CD4-positive, alpha-beta T cell (primary cell): Measurements from ENCODE around the gene PICALM. TPM values are rescaled to one million over a fixed set of nuclear protein-coding genes. Genes with fewer than 3 reads are reported as not detected.

Source experiments
- ATAC-seq: fragments of 200-7000 bp; cut with Tn5 transposase; one replicate; pipeline ENCODE4 v1.10.0; 2022; ENCODE audit warnings: mild to moderate bottlenecking; ENCODE audit not compliant: poor library complexity
- CTCF ChIA-PET: fragments of 350-600 bp; sonication (Branson Sonifier 250); formaldehyde crosslinking; loops from one replicate; lab custom pipeline; 2021; ENCODE audit warnings: antibody characterized with exemption, inconsistent platforms; lab: Charles Lee
- POLR2A ChIA-PET: fragments of 350-600 bp; sonication (Branson Sonifier 250); formaldehyde crosslinking; loops from one replicate; lab custom pipeline; 2021; ENCODE audit warnings: antibody characterized with exemption, inconsistent platforms; lab: Charles Lee
- DNase-seq, 14 experiments: peaks; one replicate each; pipeline ENCODE4 v3.0.0-alpha.2; 2013 to 2020; ENCODE audit warnings: mixed read lengths in 2 of 14
- H3K27ac ChIP-seq, 2 donors: one replicate each; pipeline versions ENCODE4 v1.5.1 to v1.7.0; 2013; ENCODE audit warnings: low read length in 2 of 2, low read depth in 1 of 2, mild to moderate bottlenecking in 1 of 2
- H3K27me3 ChIP-seq, 2 experiments: 1 replicate in 1 of 2; 2 replicates in 1 of 2; pipeline versions ENCODE4 v1.6.1 to v1.7.0; 2013; ENCODE audit warnings: low read length in 2 of 2, control low read depth in 1 of 2, mild to moderate bottlenecking in 1 of 2, moderate library complexity in 1 of 2; ENCODE audit not compliant: insufficient read depth in 2 of 2, control insufficient read depth in 1 of 2
- H3K36me3 ChIP-seq: one replicate; pipeline ENCODE4 v1.6.1; 2013; ENCODE audit warnings: low read length, control low read depth; ENCODE audit not compliant: insufficient read depth
- H3K4me1 ChIP-seq: one replicate; pipeline ENCODE4 v1.6.1; 2013; ENCODE audit warnings: low read length, control low read depth; ENCODE audit not compliant: insufficient read depth
- H3K4me3 ChIP-seq: one replicate; pipeline ENCODE4 v1.5.1; 2013; ENCODE audit warnings: mild to moderate bottlenecking, low read length, moderate library complexity
- H3K9me3 ChIP-seq, 2 experiments: 1 replicate in 1 of 2; 2 replicates in 1 of 2; pipeline versions ENCODE4 v1.6.1 to v1.7.0; 2013; ENCODE audit warnings: low read length in 2 of 2, mild to moderate bottlenecking in 2 of 2, control low read depth in 1 of 2, moderate library complexity in 1 of 2; ENCODE audit not compliant: control insufficient read depth in 1 of 2, insufficient read depth in 1 of 2
- H3K27ac Mint-ChIP-seq: one replicate; pipeline ENCODE4 v1.8.0; 2020; ENCODE audit warnings: mixed read lengths
- H3K27me3 Mint-ChIP-seq: one replicate; pipeline ENCODE4 v1.8.0; 2021; ENCODE audit warnings: mixed read lengths
- H3K36me3 Mint-ChIP-seq: one replicate; pipeline ENCODE4 v1.8.0; 2021; ENCODE audit warnings: low read depth, mixed read lengths
- H3K4me1 Mint-ChIP-seq: one replicate; pipeline ENCODE4 v1.8.0; 2021; ENCODE audit warnings: low read depth, mixed read lengths
- H3K4me3 Mint-ChIP-seq: one replicate; pipeline ENCODE4 v1.8.0; 2020; ENCODE audit warnings: mild to moderate bottlenecking, mixed read lengths
- H3K9me3 Mint-ChIP-seq: one replicate; pipeline ENCODE4 v1.8.0; 2020; ENCODE audit warnings: mixed read lengths
- intact Hi-C, 2 experiments: fragments of 100-400 bp; cut with DNase I in 1 of 2; cut with micrococcal nuclease in 1 of 2; formaldehyde crosslinking; loops; one replicate each; pipeline versions ENCODE4 v1.15.1 to v1.9.0; 2023 to 2025; cut with DNase I, micrococcal nuclease
- total RNA-seq, 174 experiments: library from RNA in 2 of 174; stranded (reverse) in 2 of 174; gene quantifications; one replicate each; pipeline ENCODE4 v1.2.3 and lab custom pipeline; 2021 to 2026
- TF ChIP-seq, protein P1 (sequence below): fragments of 200-600 bp; IDR thresholded peaks from one replicate; pipeline ENCODE4 v1.8.0; 2022; ENCODE audit warnings: antibody characterized with exemption, mild to moderate bottlenecking

The PICALM gene
- total RNA-seq, 2 experiments from 2014 or later, result 73.3 to 77.3 TPM

DNA sequence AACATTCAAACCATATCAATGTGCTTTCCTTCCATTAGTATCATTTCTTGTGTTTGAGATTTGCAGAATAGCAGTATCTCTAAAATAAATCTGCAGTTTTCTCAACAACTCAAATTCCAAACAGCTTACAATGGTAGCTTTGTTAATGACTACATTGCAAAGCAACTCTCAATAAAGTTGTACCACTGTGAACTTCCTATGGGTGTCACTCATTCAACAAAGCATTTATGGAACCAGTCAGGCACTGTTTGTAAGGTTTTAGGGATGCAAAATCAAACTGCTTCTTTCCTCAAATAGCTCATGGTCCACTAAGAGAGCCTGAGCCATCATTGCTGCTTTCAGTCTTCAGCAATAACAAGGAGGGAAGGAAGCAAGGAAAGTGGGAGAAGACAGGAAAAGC, 122.7 kb downstream of the PICALM start:
- intact Hi-C loops, result no loop called here
- CTCF ChIA-PET, result no interaction called here

DNA sequence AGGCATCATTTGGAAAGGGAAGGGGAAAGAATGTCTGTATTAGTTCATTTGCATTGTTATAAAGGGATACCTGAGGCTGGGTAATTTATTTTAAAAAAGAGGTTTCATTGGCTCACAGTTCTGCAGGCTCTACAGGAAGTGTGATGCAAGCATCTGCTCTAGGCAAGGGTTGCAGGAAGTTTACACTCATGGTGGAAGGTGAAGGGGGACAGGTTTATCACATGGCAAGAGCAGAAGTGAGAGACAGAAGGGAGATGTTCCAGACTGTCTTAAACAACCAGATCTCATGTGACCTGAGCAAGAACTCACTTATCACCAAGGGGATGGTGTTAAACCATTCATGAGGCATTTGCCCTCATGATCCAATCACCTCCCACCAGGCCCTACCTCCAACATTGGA, 123.1 kb downstream of the PICALM start:
- peaks cover 7% of the 10 kb centered on the region for H3K9me3 Mint-ChIP-seq

More for the DNA sequence above, 122.7 kb downstream of the PICALM start:
- H3K36me3 Mint-ChIP-seq, result no peaks in the 10 kb centered on the region
- DNase-seq (no peak), ATAC-seq (no peak)
- no peak overlapping the region for H3K27ac ChIP-seq
- H3K36me3 ChIP-seq, result no peaks in the 10 kb centered on the region
- TF ChIP-seq, protein P1, sequence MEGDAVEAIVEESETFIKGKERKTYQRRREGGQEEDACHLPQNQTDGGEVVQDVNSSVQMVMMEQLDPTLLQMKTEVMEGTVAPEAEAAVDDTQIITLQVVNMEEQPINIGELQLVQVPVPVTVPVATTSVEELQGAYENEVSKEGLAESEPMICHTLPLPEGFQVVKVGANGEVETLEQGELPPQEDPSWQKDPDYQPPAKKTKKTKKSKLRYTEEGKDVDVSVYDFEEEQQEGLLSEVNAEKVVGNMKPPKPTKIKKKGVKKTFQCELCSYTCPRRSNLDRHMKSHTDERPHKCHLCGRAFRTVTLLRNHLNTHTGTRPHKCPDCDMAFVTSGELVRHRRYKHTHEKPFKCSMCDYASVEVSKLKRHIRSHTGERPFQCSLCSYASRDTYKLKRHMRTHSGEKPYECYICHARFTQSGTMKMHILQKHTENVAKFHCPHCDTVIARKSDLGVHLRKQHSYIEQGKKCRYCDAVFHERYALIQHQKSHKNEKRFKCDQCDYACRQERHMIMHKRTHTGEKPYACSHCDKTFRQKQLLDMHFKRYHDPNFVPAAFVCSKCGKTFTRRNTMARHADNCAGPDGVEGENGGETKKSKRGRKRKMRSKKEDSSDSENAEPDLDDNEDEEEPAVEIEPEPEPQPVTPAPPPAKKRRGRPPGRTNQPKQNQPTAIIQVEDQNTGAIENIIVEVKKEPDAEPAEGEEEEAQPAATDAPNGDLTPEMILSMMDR, result no peak
- H3K27me3 Mint-ChIP-seq, result no peaks in the 10 kb centered on the region
- H3K4me3 Mint-ChIP-seq, result no peak overlapping the region
- H3K9me3 ChIP-seq, result peaks cover 3 to 12% of the 10 kb centered on the region in 2 experiments
- H3K4me3 ChIP-seq, result no peak overlapping the region
- H3K4me1 ChIP-seq, result no peaks in the 10 kb centered on the region
- H3K27ac Mint-ChIP-seq, result no peak overlapping the region
- POLR2A ChIA-PET, result no interaction called here
- no peaks in the 10 kb centered on the region for H3K4me1 Mint-ChIP-seq
- no peaks in the 10 kb centered on the region for H3K27me3 ChIP-seq
- peaks cover 8% of the 10 kb centered on the region for H3K9me3 Mint-ChIP-seq

DNA sequence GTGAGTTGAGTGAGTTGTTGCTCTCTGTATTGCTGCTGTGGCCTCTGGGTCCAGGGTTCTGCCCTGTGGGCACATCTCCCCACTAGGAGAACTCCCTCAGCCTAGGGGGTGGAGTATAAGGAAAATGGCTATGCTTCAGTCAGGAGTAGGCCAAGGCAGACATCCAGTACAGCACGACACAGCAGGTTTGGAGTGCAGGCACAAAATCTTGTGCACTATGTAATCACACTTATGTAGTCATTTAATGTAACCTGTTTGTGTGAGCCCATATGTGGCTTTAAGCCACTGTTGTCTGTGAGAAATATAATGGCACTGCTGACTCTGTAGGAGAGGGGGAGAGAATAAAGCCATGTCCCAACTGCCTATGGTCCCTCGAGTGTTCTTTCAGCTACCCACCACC, 123.6 kb downstream of the PICALM start:
- Histone ChIP-seq H3K4me3 (no peak overlapping the region), H3K9me3 (peaks cover 3 to 10% of the 10 kb centered on the region in 2 experiments), H3K36me3 (no peaks in the 10 kb centered on the region), H3K4me1 (no peaks in the 10 kb centered on the region), H3K27ac (no peak overlapping the region), H3K27me3 (no peaks in the 10 kb centered on the region)
- CTCF ChIA-PET, result no interaction called here
- ATAC-seq (no peak), DNase-seq (no peak)
- intact Hi-C loops, result no loop called here
- POLR2A ChIA-PET, result no interaction called here
- Mint-ChIP-seq H3K36me3 (no peaks in the 10 kb centered on the region), H3K4me1 (no peaks in the 10 kb centered on the region), H3K27me3 (no peaks in the 10 kb centered on the region), H3K9me3 (peaks cover 7% of the 10 kb centered on the region), H3K4me3 (no peak overlapping the region), H3K27ac (no peak overlapping the region)
- TF ChIP-seq, protein P1, result no peak

More for the DNA sequence above, 123.1 kb downstream of the PICALM start:
- no peaks in the 10 kb centered on the region for H3K27me3 ChIP-seq
- no peak overlapping the region for H3K4me3 ChIP-seq
- Mint-ChIP-seq H3K36me3 (no peaks in the 10 kb centered on the region), H3K27me3 (no peaks in the 10 kb centered on the region), H3K4me1 (no peaks in the 10 kb centered on the region), H3K4me3 (no peak overlapping the region), H3K27ac (no peak overlapping the region)
- no peak overlapping the region for H3K27ac ChIP-seq
- no peaks in the 10 kb centered on the region for H3K4me1 ChIP-seq
- no peak for DNase-seq
- ChIA-PET POLR2A (no interaction called here), CTCF (no interaction called here)
- intact Hi-C loops, result no loop called here
- TF ChIP-seq, protein P1, result no peak
- H3K36me3 ChIP-seq, result no peaks in the 10 kb centered on the region
- peaks cover 3 to 12% of the 10 kb centered on the region in 2 experiments for H3K9me3 ChIP-seq
- no peak for ATAC-seq
